Stimulated activated CD4-positive, alpha-beta T cell treated with anti-CD3 and anti-CD28 coated beads, TNF-alpha, amount 100 ng/mL, for 24 hours (primary cell): ENCODE data around the gene GNG7.
"Not testable (repeated sequence)": the region's sequence is repeated elsewhere in the genome, so short reads cannot be mapped to it uniquely, and the experiment has no call there.

Experiments used
- DNase-seq, 3 experiments: peaks; one replicate each; pipeline ENCODE4 v3.0.0-alpha.2; 2020; ENCODE audit warnings: low read depth in 3 of 3

The GNG7 gene

DNA sequence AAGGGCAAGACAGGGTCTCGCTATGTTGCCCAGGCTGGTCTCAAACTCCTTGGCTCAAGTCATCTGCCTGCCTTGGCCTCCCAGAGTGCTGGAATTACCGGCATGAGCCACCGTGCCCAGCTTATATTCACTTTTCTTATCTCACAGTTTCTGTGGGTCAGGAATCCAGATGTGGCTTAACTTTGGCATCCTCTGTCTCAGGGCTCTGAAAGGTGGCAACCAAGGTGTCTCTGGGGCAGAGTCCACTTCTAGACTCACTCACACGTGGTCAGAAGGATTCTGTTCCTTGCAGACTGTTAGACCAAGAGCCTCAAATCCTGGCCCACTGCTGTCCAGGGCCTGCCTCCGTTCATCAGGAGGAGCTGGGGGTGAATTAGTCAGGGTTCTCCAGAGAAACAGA lies 238.1 kb downstream of the GNG7 start:
- no peak for DNase-seq

DNA sequence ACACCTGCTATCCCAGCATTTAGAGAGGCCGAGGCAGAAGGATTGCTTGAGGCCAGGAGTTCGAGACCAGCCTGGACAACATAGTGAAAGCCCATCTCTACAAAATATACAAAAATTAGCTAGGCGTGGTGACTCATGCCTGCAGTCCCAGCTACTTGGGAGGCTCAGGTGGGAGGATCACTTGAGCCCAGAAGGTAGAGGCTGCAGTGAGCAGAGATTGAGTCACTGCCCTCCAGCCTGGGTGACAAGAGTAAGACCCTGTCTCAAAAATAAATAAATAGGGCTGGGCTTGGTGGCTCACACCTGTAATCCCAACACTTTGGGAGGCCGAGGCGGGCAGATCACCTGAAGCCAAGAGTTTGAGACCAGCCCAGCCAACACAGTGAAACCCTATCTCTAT lies 238.8 kb downstream of the GNG7 start:
- DNase-seq, result not testable (repeated sequence)

DNA sequence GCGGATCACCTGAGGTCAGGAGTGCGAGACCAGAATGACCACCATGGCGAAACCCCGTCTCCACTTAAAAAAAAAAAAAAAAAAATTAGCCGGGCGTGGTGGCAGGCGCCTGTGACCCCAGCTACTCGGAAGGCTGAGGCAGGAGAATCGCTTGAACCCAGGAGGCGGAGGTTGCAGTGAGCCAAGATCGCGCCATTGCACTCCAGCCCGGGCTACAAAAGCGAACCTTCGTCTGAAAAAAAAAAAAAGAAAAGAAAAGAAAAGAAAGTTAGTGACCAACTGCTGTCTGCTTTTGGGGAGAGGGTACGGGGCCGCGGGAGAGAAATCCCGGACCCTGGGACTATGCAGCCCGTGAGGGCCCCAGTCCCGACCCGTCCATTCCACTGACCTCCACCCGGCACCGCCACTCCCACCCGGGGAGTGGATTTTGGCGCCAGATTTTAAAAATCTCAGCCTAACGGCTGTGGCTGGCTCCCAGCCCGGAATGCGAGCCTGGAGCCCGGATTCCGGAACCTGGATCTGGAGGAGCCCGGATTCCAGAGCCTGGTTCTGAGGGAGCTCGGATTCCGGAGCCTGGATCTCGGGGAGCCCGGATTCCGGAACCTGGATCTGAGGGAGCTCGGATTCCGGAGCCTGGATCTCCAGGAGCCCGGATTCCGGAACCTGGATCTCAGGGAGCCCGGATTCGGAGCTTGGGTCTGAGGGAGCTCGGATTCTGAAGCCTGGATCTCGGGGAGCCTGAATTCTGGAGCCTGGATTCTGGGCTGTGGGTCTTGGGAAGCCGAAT lies 239.7 kb downstream of the GNG7 start:
- no peak for DNase-seq

DNA sequence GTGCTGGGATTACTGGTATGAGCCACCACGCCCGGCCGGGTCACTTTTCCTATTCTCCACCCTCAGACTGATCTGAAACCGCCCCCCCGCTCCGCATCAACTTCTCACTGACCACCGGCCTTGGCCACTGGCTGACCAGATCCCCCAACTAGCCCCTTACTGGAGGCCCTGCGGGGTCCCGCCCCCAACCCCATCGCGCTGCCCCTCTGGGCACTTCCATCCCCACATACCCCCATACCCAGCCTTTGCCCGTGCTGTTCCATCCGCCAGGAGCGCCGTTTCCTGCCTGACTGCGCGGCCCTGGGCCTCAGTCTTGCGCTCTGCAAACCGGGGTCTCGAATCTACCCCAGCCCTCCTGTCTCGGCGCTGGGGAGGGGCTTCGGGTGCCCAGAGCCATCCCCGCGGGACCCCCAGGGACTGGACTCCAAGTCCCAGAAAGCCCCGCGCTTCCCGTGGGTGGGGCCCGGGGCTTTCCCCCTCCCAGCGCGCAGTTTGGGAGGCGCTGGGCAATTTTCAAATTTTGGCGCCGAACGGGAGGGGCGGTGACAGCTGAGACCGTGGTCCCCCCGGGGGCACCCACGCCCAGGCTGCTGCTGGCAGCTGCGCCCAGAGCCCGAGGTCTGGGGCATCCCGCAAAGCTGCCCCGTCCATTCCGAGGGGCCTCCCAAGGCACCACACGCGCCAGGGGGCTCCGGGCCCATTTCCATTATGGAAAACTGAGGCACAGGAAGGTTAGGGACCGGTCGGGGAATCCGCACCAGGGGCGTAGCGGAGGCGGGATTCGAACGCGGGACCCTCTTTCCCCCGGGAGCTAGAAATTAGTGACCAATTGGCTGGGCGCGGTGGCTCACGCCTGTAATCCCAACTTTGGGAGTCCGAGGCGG lies 240.5 kb downstream of the GNG7 start:
- DNase-seq, result peak in 1 of 3 experiments; percentile 79
